A549 (cell line): ENCODE measurements around the gene ABHD2.

Source experiments
- CTCF ChIP-seq: fragments of >200 bp; sonication (Bioruptor Twin); formaldehyde crosslinking; IDR thresholded peaks from 3 replicates; pipeline ENCODE4 v1.5.1; 2016
- HOXB13 ChIP-seq: fragments of 250-450 bp; sonication (Bioruptor Pico); IDR thresholded peaks from 2 replicates; pipeline ENCODE4 v1.5.0; 2020; ENCODE audit warnings: low read depth, mild to moderate bottlenecking, moderate library complexity
- KDM5A ChIP-seq: fragments of 200-600 bp; sonication (generic); IDR thresholded peaks from 2 replicates; pipeline ENCODE4 v1.6.1; 2016; ENCODE audit warnings: antibody characterized with exemption, mild to moderate bottlenecking
- TF ChIP-seq, protein P1 (sequence below): fragments of 450-650 bp; IDR thresholded peaks from 2 replicates; pipeline ENCODE4 v1.6.1; 2014; ENCODE audit warnings: antibody characterized with exemption

GRCh38 chr15:89127054-89127702 lies 38.9 kb downstream of the ABHD2 start:
- TF ChIP-seq, protein P1, sequence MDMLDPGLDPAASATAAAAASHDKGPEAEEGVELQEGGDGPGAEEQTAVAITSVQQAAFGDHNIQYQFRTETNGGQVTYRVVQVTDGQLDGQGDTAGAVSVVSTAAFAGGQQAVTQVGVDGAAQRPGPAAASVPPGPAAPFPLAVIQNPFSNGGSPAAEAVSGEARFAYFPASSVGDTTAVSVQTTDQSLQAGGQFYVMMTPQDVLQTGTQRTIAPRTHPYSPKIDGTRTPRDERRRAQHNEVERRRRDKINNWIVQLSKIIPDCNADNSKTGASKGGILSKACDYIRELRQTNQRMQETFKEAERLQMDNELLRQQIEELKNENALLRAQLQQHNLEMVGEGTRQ, result no peak
- no peak for TF ChIP-seq CTCF
- TF ChIP-seq HOXB13 (CRISPR knock-in tag), result no peak
- TF ChIP-seq KDM5A, result no peak
